ENCODE results near the gene TMEM272.

DNA sequence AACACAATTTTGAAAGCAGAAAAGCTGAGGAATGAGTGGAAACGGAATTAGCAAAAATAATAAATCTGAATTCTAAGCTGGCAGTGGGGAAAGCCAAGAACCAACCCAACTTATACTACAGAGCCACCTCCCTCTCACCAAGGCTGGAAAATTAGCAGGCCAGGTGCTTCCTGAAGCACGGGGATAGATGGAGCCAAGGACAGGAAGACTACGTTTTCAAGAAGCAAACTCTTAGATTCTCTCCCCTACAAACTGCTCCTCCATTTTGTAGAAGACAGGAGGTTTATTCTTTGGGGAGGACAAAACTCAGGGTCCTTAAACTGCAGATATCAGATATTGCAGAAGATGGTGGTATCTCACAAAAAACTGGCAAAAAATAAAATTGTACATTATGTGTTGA lies 25.6 kb upstream of the TMEM272 start:
- TF ChIP-seq, protein P1, sequence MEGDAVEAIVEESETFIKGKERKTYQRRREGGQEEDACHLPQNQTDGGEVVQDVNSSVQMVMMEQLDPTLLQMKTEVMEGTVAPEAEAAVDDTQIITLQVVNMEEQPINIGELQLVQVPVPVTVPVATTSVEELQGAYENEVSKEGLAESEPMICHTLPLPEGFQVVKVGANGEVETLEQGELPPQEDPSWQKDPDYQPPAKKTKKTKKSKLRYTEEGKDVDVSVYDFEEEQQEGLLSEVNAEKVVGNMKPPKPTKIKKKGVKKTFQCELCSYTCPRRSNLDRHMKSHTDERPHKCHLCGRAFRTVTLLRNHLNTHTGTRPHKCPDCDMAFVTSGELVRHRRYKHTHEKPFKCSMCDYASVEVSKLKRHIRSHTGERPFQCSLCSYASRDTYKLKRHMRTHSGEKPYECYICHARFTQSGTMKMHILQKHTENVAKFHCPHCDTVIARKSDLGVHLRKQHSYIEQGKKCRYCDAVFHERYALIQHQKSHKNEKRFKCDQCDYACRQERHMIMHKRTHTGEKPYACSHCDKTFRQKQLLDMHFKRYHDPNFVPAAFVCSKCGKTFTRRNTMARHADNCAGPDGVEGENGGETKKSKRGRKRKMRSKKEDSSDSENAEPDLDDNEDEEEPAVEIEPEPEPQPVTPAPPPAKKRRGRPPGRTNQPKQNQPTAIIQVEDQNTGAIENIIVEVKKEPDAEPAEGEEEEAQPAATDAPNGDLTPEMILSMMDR (conservative IDR thresholded peaks at IDR 0.05; ENCODE audit: low read depth, low read length): no peak
- TF ChIP-seq EZH2 (IDR thresholded peaks at IDR 0.05; ENCODE audit: low read length, unreplicated experiment): no peak

Data from PC-3 (cell line).